ELR (cell line): Measurements from ENCODE around the gene DDHD1.

Source experiments
- DNase-seq: peaks from one replicate; pipeline ENCODE4 v3.0.0-alpha.2; 2015; ENCODE audit warnings: low read depth

Gene DDHD1

GRCh38 chr14:53034036-53034435 is 119.1 kb downstream of the DDHD1 start:
- DNase-seq = no peak

- DNase-seq = peak; percentile 8
Observed at GRCh38 chr14:53032838-53033390, 120.2 kb downstream of the DDHD1 start.

GRCh38 chr14:53032161-53032803 is 120.8 kb downstream of the DDHD1 start:
- DNase-seq = peak; percentile 89

DNA sequence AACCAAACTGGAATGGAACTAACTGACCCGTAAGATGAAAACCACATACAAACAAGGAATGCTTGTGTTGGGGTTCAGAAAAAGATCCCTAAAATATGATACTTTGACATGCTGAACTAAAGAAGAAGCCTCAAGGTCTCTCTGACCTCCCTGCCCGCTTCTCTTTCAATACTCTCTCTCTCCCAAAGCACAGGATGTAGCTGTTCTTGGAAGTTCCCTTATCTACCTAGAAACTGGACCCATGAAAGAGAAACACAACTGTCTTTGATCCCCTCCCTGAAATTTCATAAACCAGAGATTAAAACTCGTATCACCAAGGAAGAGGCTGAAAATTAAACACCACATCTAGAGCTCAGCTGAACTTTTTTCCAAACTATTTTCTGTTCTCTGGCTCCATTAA is 125.6 kb downstream of the DDHD1 start:
- DNase-seq = no peak

DNA sequence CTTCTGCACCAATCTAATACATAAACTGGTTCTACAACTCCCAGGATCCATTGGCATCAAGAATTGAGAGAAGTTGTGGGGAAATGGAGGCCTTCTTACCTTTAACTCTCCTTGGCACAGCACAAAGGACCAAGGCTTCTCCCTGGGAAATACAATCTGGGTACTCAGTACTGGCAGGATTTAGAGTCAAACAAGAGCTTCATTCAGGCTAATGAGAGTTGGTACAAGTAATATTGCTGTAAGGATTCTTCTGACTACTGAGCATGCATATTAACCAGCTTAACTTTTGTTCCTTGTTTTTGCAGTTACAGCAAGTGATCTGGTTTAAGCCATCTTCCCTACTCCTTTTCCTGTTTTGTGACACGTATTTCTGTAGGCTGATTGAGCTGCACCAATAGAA is 126.1 kb downstream of the DDHD1 start:
- no peak for DNase-seq

DNA sequence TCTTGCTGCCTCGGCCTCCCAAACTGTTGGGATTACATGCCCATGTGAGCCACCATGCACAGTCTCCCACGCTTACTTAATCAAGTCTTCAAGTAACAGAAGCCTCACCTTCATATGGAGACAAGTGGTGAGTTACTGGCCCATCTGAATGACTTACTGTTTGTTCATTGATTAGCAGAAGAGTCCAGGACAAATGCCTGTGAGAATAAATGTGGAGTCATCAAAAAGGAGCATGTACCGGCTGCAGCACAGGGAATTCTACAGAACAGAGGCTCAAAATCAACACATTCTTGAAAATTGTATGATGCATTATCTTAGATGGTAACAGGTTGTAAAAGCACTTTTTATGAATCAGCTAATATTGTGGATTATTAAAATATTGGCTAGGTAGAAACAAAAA is 129.8 kb downstream of the DDHD1 start:
- DNase-seq = no peak

GRCh38 chr14:53022593-53022992 is 130.5 kb downstream of the DDHD1 start:
- DNase-seq = peak; percentile 54

DNA sequence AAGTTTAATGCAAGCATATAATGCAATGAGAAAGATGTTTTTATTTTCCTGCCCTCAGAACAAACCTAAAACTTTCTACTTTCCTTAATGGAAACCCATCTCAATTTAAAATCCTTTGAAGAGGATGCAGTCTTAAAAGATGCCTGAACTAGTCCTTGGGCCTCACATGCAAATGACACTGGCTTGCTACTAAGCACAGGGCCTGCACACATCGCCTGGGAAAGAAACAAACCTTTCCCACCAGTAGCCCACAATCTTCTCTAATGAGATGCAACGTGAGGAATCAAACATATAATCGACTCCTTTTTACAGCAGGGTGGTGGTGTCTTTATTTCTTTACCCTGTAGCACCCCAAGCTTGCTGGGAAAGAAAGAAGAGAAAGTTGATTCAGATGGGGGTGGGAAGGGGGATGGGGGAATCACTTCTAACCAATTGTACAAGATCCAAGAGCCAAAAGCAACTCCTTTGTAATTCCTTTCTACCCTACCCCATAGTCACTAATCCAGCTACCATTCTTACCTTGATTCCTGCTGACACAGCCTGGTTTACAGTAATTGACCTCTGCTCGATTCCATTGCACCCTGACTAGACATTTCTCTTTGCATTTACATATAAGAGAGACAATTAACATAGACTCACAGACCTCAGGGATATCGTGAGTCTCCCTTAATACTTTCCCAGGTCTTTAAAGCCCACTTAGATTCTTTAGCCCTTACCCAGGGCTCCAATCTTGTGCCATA is 132.8 kb downstream of the DDHD1 start:
- DNase-seq = no peak

- DNase-seq = no peak
Observed at GRCh38 chr14:53019406-53019805, 133.7 kb downstream of the DDHD1 start.

- DNase-seq = no peak
Observed at GRCh38 chr14:53017837-53018236, 135.3 kb downstream of the DDHD1 start.

- DNase-seq = no peak
Observed at GRCh38 chr14:53016919-53017318, 136.2 kb downstream of the DDHD1 start.

GRCh38 chr14:53016491-53016890 is 136.6 kb downstream of the DDHD1 start:
- no peak for DNase-seq

- DNase-seq = peak; percentile 94
Observed at GRCh38 chr14:53011053-53011462, 142.1 kb downstream of the DDHD1 start.

DNA sequence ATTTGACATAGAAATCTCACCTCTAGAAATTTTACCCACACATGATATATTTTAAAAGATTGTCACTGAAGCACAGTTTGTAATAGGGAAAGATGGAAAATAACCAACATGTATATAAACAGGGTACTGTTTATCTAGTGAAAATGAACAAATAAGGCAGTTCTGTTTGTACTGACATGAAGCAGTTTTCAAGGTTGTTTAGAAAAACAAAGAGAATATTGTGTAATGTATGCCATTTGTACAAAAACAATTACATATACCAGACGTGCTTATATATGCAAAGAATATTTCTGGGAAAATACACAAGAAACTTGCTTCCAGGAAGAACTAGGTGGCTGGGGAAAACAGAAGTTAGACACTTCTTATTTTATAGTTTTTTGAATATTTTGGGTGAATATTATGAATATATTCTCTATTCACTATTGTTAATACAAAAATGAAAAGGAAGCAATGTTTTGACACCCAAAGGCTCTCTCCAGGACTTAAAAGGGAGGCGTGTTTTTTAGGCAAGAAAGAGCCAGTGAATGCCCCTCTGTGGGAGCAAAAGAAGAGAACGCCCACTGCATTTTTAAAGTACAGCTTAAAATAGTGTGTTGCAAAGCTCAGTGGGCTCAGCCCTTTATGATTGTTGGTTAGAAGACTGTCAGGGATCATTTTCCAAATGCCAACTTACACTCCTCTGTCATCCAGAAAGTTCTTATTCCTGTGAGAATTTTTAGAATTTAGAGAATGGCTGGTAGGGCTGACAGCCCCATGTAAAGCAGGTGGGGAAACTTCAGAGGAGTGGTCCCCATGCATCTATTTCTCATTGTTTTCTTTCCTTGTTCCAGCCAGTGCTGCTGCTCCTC is 142.7 kb downstream of the DDHD1 start:
- peak; percentile 7 for DNase-seq

DNA sequence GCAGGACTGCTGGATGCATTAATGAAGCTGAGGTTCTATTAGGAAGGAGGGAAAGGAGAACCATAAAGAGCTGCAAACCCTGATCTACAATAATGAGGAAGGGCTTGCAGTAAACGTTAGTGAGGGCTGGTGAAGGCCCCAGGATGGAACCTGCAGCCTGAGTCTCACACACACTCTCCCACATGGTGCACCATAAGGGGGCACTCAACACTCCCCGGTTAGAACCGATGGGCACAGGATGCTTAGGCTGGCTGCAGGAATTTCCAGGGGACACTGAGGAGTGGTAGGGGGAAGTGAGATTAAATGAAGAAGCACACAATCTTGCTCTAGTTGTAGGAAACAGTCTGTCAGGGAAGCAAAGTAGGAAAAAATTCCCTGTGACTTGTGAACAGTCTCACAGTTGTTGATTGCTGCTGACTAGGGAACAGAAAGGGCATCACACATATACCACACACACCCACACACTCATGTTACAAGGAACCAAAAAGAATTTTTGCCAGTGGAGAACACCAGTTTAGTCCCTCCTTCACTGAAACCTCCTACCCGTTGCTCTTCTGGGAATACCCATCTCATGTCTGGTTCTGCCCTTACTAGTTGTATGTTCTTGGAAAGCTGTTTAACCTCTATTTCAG is 146.1 kb downstream of the DDHD1 start:
- DNase-seq = no peak

- no peak for DNase-seq
Observed at GRCh38 chr14:53004976-53005375, 148.1 kb downstream of the DDHD1 start.

- DNase-seq = no peak
Observed at GRCh38 chr14:53003776-53004175, 149.3 kb downstream of the DDHD1 start.

GRCh38 chr14:53002576-53002975 is 150.5 kb downstream of the DDHD1 start:
- DNase-seq = no peak

DNA sequence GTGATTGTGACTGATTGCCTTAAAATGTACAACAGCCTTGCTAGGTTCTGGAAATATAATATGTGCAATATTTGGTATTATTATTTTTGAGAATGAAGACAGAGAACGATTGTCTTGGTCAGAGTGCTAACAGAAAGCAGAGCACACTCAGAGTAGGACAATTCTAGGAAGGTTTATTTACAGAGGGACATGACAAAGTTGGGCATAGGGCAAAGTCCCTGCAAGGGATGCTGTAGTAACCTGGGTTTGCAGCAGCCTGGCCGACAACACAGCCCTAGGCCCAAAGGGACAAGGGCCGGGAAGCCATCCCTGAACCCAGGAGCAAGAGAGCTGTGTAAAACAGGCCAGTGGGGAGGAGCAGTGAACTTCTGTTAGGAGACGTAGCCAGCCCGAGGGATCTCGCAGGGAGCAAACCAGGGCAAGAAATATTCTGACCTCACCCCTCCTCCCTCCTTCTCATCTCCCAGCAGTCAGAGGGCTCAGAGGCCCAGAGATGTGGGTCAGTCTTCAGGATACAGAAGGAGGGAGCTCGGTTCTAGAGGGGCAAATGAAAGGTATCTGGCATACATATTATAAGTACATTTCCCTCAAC is 151.2 kb downstream of the DDHD1 start:
- no peak for DNase-seq

DNA sequence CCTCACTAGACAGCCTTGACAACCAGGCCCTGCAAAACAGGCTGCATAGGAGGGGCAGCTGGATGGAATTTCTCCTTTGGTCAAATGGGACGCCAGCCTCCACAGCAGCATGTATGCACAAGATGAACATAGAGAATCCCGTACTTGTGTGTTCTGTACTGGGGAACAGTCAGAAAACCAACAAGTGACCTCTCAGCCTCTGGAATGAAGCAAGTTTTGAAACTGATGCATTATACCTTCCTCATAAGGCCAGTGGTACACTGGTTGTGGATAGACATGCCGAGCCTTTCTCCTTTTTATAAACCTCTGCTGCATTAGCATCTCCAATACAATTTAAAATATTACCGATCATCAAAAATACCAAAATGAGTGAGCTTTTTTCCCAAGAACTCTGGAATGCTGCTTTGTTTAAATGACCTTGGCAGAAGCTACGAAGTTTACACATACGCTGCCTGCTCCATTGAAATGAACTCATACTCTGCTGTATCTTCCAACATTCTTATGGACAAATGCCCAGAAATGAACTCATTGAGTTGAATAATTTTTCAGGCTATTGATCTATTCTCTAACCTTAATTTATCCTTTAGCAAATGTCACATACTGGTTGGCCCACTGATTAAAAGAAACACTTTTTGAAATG is 154.6 kb downstream of the DDHD1 start:
- peak; percentile 46 for DNase-seq

- no peak for DNase-seq
Observed at GRCh38 chr14:52996493-52996892, 156.6 kb downstream of the DDHD1 start.
